Loucy (cell line): Measurements from ENCODE around the gene ARL6IP4.

Experiments
- H2AFZ ChIP-seq: fragments of 200-600 bp; sonication (generic); 2 replicates; pipeline ENCODE4 v1.6.0; 2016; ENCODE audit warnings: antibody characterized with exemption, mild to moderate bottlenecking, low read length, moderate library complexity
- H3F3A ChIP-seq: fragments of 200-600 bp; 2 replicates; pipeline ENCODE4 v1.6.0; 2016; ENCODE audit warnings: antibody characterized with exemption, low read depth, mild to moderate bottlenecking
- H3K27me3 ChIP-seq: fragments of 200-600 bp; sonication (generic); 2 replicates; pipeline ENCODE4 v1.6.1; 2014; ENCODE audit warnings: low read length, mild to moderate bottlenecking; ENCODE audit not compliant: insufficient read depth, poor library complexity, severe bottlenecking
- H3K36me3 ChIP-seq: fragments of 200-600 bp; sonication (generic); 2 replicates; pipeline ENCODE4 v1.6.1; 2016; ENCODE audit warnings: low read length; ENCODE audit not compliant: insufficient read depth
- H3K4me1 ChIP-seq: fragments of 200-600 bp; sonication (generic); 2 replicates; pipeline ENCODE4 v1.5.1; 2014; ENCODE audit warnings: low read length, mild to moderate bottlenecking; ENCODE audit not compliant: insufficient read depth, poor library complexity, severe bottlenecking
- H3K4me2 ChIP-seq: fragments of 200-600 bp; sonication (generic); 2 replicates; pipeline ENCODE4 v1.6.0; 2014; ENCODE audit warnings: antibody characterized with exemption, low read length, low read depth, mild to moderate bottlenecking; ENCODE audit not compliant: poor library complexity, severe bottlenecking
- H3K4me3 ChIP-seq: fragments of 200-600 bp; sonication (generic); 2 replicates; pipeline ENCODE4 v1.5.1; 2014; ENCODE audit warnings: low read length, mild to moderate bottlenecking, mixed read lengths; ENCODE audit not compliant: poor library complexity, severe bottlenecking
- H3K79me2 ChIP-seq: fragments of 200-600 bp; sonication (generic); 2 replicates; pipeline ENCODE4 v1.6.1; 2014; ENCODE audit warnings: low read length; ENCODE audit not compliant: insufficient read depth
- H3K9ac ChIP-seq: fragments of 200-600 bp; sonication (generic); 2 replicates; pipeline ENCODE4 v1.6.0; 2014; ENCODE audit warnings: mild to moderate bottlenecking, low read depth, low read length, moderate library complexity; ENCODE audit not compliant: poor library complexity, severe bottlenecking
- H3K9me2 ChIP-seq: fragments of 200-600 bp; sonication (generic); replicated peaks from 2 replicates; pipeline ENCODE4 v1.6.1; 2016; ENCODE audit warnings: low read depth, low read length, mixed read lengths
- H3K9me3 ChIP-seq: fragments of 200-600 bp; sonication (generic); 2 replicates; pipeline ENCODE4 v1.6.1; 2014; ENCODE audit warnings: mild to moderate bottlenecking, antibody characterized with exemption, low read length, low read depth; ENCODE audit not compliant: insufficient read depth
- H4K20me1 ChIP-seq: fragments of 200-600 bp; sonication (generic); 2 replicates; pipeline ENCODE4 v1.6.0; 2014; ENCODE audit warnings: antibody characterized with exemption, low read length, mild to moderate bottlenecking; ENCODE audit not compliant: insufficient read depth, poor library complexity, severe bottlenecking
- CTCF ChIP-seq: fragments of 200-600 bp; sonication (generic); conservative IDR thresholded peaks from 2 replicates; pipeline ENCODE4 v1.5.1; 2014; ENCODE audit warnings: mild to moderate bottlenecking, antibody characterized with exemption, low read length
- EZH2phosphoT487 ChIP-seq: fragments of 200-600 bp; IDR thresholded peaks from 2 replicates; pipeline ENCODE4 v1.6.1; 2018; ENCODE audit warnings: antibody characterized with exemption, mild to moderate bottlenecking, moderate library complexity, borderline replicate concordance

The ARL6IP4 gene

DNA sequence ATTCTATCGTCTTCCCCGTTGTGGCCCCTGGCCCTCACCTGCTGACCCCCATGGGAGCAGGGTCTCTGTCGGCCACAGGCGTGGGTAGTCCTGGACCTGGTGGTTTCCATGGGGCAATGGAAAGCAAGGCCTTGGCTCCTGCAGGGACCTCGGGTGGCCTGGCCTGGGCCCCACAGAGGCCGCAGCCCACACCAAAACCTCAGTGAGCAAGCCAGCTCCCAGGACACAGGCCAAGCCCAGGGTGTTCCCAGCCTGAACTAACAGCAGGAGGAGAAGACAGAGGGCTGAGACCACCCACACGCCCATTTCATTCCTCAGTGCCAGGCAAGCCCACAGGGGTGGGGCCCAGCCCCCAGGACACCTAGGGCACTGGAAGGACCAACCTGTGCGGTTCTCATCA lies 31.1 kb upstream of the ARL6IP4 start:
- Histone ChIP-seq H2AFZ (no peak overlapping the region), H3F3A (no peaks in the 10 kb centered on the region), H3K79me2 (no peaks in the 10 kb centered on the region), H3K9me3 (no peaks in the 10 kb centered on the region), H3K9ac (no peak overlapping the region), H3K4me3 (no peak overlapping the region), H3K36me3 (no peaks in the 10 kb centered on the region), H4K20me1 (no peaks in the 10 kb centered on the region), H3K27me3 (no peaks in the 10 kb centered on the region), H3K9me2 (no peaks in the 10 kb centered on the region), H3K4me2 (no peak overlapping the region), H3K4me1 (peaks cover 15% of the 10 kb centered on the region)
- TF ChIP-seq EZH2phosphoT487 = no peak
- TF ChIP-seq CTCF = no peak

- Histone ChIP-seq H3K36me3 (no peaks in the 10 kb centered on the region), H3K4me1 (peaks cover 15% of the 10 kb centered on the region), H3F3A (no peaks in the 10 kb centered on the region), H4K20me1 (no peaks in the 10 kb centered on the region), H3K4me3 (no peak overlapping the region), H3K9me3 (no peaks in the 10 kb centered on the region), H3K4me2 (no peak overlapping the region), H2AFZ (no peak overlapping the region), H3K27me3 (no peaks in the 10 kb centered on the region), H3K79me2 (no peaks in the 10 kb centered on the region), H3K9me2 (no peaks in the 10 kb centered on the region), H3K9ac (no peak overlapping the region)
- TF ChIP-seq EZH2phosphoT487 (no peak), CTCF (no peak)
Measured at GRCh38 chr12:122949816-122950675, 30.4 kb upstream of the ARL6IP4 start.

- H3K4me2 ChIP-seq = no peak overlapping the region
- H3K9ac ChIP-seq = no peak overlapping the region
- no peak for TF ChIP-seq CTCF
- no peak for TF ChIP-seq EZH2phosphoT487
- H3K4me3 ChIP-seq = no peak overlapping the region
- no peaks in the 10 kb centered on the region for H3K27me3 ChIP-seq
- peaks cover 13% of the 10 kb centered on the region for H3K4me1 ChIP-seq
- no peaks in the 10 kb centered on the region for H3K36me3 ChIP-seq
- no peaks in the 10 kb centered on the region for H4K20me1 ChIP-seq
- H3K9me3 ChIP-seq = no peaks in the 10 kb centered on the region
- no peak overlapping the region for H2AFZ ChIP-seq
- no peaks in the 10 kb centered on the region for H3F3A ChIP-seq
- H3K9me2 ChIP-seq = no peaks in the 10 kb centered on the region
- H3K79me2 ChIP-seq = no peaks in the 10 kb centered on the region
Measured at GRCh38 chr12:122951406-122951805, 29.1 kb upstream of the ARL6IP4 start.
